ENCODE measurements around the gene MT1E.
"Not testable (repeated sequence)": the region's sequence is repeated elsewhere in the genome, so short reads cannot be mapped to it uniquely, and the experiment has no call there.

The MT1E gene

GRCh38 chr16:56664506-56664905 is 38.9 kb downstream of the MT1E start:
- TF ChIP-seq CTCF (IDR thresholded peaks at IDR 0.05; ENCODE audit: low read depth, low read length, missing control alignments): no peak
- H3K4me3 ChIP-seq (replicated peaks; ENCODE audit: low read depth, low read length): no peak overlapping the region
- DNase-seq (ENCODE audit: extremely low read depth, low read depth): no peak

GRCh38 chr16:56665286-56666261 is 40.0 kb downstream of the MT1E start:
- not testable (repeated sequence) for DNase-seq (ENCODE audit: extremely low read depth, low read depth); H3K4me3 ChIP-seq (replicated peaks; ENCODE audit: low read depth, low read length)

GRCh38 chr16:56667581-56668571 is 42.3 kb downstream of the MT1E start, which contains the start of gene MT1G:
MT1G (minus strand) TSS chr16:56668065; CDS start chr16:56667993, 72 bp downstream.
- no peak for DNase-seq (ENCODE audit: extremely low read depth, low read depth)
- H3K4me3 ChIP-seq (replicated peaks; ENCODE audit: low read depth, low read length): no peak within 1 kb of the TSS
- TF ChIP-seq CTCF (IDR thresholded peaks at IDR 0.05; ENCODE audit: low read depth, low read length, missing control alignments): no peak

GRCh38 chr16:56669005-56669839 is 43.6 kb downstream of the MT1E start, which contains the start of gene MT1H:
MT1H (plus strand) TSS chr16:56669814; CDS start chr16:56669885, 71 bp downstream.
- no peak for DNase-seq (ENCODE audit: extremely low read depth, low read depth)
- TF ChIP-seq CTCF (IDR thresholded peaks at IDR 0.05; ENCODE audit: low read depth, low read length, missing control alignments): no peak
- no peak within 1 kb of the TSS for H3K4me3 ChIP-seq (replicated peaks; ENCODE audit: low read depth, low read length)

GRCh38 chr16:56669840-56670619 is 44.4 kb downstream of the MT1E start:
- no peak for TF ChIP-seq CTCF (IDR thresholded peaks at IDR 0.05; ENCODE audit: low read depth, low read length, missing control alignments)
- no peak overlapping the region for H3K4me3 ChIP-seq (replicated peaks; ENCODE audit: low read depth, low read length)

GRCh38 chr16:56670620-56670934 is 45.0 kb downstream of the MT1E start:
- no peak overlapping the region for H3K4me3 ChIP-seq (replicated peaks; ENCODE audit: low read depth, low read length)
- no peak for TF ChIP-seq CTCF (IDR thresholded peaks at IDR 0.05; ENCODE audit: low read depth, low read length, missing control alignments)
- no peak for DNase-seq (ENCODE audit: extremely low read depth, low read depth)

More at GRCh38 chr16:56669840-56670619, 44.4 kb downstream of the MT1E start:
- no peak for DNase-seq (ENCODE audit: extremely low read depth, low read depth)

GRCh38 chr16:56671691-56672090 is 46.1 kb downstream of the MT1E start:
- not testable (repeated sequence) for DNase-seq (ENCODE audit: extremely low read depth, low read depth)

GRCh38 chr16:56672171-56672570 is 46.6 kb downstream of the MT1E start:
- H3K4me3 ChIP-seq (replicated peaks; ENCODE audit: low read depth, low read length); DNase-seq (ENCODE audit: extremely low read depth, low read depth): not testable (repeated sequence)

More at GRCh38 chr16:56671691-56672090, 46.1 kb downstream of the MT1E start:
- not testable (repeated sequence) for H3K4me3 ChIP-seq (replicated peaks; ENCODE audit: low read depth, low read length)

All from HFF-Myc (cell line).